EH (cell line): ENCODE measurements around the gene RNF11.
A peak's percentile ranks its signal among the peaks of the same experiment; 100 is the strongest.

ENCODE experiments used
- DNase-seq: peaks from one replicate; pipeline ENCODE4 v3.0.0-alpha.2; 2015; ENCODE audit warnings: low read depth

Gene RNF11

DNA sequence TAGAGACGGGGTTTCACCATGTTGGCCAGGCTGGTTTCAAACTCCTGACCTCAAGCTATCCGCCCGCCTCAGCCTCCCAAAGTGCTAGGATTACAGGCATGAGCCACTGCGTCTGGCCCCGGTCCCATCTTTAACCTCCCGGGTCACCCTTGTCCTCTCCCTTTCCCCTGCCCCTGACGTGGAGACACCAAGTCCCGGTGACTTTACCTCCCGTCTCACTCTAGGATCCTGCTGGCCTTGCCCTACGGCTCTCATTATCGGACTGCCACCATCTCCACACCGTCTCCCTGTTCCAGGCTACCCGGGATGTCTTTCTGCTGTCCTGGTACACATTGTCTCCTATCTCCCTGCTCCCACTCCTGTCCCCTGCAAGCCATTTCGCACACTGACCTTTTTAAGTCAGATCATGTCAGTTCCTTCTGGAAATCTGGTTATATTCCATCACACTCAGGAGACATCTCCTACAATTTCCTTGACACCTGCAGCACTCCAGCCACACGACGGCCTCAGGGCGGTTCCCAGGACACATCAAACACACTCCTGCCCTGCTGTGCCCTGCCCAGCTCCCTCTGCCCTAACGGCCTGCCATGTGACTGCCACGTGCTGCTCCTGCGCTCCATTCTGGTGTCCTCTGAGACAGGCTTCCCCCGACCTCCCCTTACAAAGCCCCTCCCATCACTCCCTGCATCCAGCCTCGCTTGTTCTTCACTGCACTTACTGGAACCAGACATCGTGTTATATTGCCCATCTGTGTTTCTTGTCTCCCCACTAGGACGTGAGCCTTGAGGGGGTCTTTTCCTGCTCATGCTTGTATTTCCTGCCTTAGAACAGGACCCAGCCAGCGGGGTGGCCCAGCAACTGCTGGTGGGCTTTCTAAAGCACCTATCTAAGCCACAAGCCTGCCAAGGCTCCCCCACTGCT is 61.6 kb downstream of the RNF11 start:
- DNase-seq = no peak

DNA sequence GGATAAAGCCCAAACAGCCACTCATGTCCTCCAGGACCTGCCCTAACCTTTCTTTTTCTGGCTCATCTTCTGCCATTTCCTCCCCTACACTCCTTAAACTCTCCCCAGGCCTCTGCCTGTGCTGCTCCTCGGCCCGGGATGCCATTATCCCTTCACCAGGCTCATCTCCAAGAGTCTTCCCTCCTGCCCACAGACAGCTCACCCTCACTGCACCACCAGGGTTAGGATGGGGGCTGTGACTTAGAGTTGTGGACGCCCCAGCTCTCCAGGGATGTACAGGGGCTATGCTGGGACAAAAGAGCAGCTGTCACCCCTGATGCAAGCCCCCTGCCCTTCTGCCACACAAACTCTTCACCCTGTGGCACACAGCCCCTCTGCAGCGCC is 62.2 kb downstream of the RNF11 start:
- no peak for DNase-seq

DNA sequence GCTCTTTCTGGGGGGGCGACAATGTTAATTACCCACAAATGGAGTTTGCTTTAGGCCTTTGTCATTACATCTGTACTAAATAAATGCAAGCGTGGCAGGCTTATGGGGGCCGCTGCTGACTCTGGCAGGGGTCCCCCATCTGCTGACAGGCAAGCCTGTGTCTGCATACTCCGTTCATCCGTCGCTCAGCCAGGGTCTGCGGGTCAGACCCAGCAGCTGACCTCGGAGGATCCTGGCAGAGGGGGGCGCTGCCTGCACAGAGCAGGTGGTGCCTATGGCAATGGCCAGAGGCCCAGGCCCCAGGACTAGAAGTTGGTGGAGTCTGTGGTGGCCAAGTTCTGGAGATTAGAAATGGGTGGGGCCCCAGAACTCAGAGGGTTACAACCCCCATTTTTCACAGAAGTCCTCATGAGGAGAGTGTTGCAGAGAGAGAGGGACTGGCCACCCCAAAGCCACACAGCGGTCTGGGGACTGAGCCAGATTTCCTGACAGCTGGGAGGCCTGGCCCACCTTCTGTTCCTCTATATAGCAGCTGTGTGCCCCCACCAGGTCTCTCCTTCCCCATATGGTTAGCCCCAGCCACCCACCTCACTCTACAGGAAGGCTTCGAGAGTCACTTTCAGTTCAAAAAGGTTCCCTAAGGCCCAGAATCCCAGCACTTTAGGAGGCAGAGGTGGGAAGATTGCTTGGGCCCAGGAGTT is 63.3 kb downstream of the RNF11 start:
- no peak for DNase-seq

DNA sequence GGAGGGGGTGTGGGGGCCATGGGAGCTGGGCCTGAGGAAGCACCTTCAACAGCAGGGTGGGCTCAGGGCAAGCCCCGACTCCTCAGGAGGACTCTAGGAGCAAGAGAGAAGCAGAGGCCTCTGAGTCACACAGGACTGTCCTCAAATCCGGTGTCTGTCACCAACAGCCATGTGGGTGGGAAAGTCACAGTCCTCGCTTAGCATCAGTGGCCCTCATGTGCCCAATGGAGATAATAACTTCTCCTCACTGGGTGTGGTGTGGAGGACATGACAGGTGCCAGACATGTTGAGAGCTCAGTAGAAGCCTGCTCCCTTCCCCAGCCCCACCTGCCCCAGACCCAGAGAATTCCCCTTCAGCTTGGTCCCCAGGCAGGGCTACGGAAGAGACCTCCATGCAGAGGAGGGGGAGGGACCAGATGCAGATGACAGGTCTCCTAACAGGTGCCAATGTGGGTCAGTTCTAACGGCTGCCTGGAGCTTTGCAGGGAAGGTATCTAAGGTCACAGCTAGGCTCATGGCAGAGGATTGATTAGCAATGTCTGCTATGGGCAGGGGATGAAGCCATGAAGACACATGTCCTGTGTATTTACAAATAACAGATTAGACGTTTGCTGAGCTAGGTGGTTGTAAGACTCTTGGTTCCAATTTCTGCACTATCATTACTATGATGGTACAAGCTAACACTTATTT is 64.1 kb downstream of the RNF11 start:
- DNase-seq = no peak

DNA sequence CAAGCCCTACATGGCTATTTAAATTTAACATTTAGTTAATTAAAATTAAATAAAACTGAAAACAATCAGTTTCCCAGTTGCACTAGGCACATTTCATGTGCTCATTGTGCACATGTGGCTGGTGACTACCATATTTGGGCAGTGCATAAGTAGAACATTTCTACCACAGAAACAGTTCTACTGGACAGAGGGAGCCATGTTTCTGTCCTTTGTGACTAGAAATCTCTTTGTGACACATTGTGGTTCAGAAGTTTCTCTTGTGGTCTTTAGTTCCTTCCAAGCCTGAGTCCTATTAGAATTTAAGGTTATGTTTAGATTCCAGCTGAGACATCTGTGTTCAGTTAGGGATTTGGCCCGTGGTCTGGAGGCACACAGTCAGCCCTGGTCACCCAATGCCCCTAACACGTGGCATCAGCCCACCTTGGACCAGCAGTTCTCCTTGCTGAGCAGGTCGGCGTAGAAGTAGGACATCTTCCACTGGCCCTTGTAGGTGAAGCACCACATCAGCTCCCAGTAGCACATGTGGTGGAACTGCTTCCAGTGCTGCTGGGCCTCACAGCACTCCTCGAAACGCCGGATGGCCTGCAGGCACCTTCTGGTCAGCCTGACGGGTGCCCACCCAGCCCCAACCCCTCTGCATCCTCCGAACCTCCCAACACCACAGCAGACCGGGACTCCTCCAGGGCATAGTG is 65.2 kb downstream of the RNF11 start:
- DNase-seq = peak; percentile 38

DNA sequence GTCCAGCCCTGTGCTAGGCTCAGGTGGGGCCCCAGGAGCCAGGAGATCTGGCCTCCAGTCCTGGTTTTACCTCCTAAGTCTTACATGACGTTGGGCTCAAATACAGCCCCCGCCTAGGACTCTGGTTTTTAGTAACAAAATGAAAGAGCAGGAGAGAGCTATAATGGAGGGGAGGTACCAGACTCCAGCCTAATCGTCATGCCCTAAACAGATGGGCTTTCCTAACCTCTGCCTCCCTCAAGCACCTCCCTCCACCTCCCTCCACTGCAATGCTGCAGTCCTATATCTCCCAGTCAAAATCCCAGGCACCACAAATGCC is 65.7 kb downstream of the RNF11 start:
- no peak for DNase-seq

DNA sequence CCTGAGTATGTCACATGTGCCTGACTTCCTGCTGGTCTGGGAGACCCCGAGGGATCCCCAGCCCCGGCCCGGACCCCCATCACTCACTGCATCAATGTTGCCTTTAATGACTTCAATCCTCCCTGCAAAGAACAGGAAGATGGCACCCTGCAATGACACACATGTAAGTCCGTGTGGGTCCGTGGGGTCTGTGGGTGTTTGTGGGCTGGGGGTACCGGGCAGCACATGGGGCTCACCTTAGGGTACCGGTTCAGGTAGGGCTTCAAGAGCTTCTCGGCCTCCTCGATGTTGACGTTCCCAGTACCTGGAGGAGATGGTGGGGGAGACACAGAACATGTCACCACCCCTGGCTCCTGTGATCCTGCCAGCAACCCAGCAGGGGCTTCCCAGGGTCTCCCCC is 66.2 kb downstream of the RNF11 start:
- no peak for DNase-seq

DNA sequence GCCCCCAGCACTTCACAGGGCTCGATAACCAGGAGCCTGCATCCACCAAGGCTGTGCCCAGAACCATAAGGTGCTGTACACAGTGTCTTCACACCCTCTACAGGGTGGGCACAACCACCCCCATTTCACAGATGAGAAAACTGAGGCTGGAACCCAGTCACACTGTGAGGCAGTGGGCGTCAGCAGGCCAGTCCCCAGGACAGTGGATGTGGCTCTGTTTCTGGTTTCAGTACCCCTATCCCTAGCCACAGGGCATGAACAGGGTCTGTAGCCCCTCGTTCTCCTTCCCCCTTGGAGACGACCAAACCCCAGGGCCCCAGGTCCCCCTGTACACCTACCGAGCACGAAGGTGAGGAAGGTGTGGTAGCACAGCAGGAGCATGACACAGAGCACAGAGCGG is 66.7 kb downstream of the RNF11 start:
- DNase-seq = no peak

DNA sequence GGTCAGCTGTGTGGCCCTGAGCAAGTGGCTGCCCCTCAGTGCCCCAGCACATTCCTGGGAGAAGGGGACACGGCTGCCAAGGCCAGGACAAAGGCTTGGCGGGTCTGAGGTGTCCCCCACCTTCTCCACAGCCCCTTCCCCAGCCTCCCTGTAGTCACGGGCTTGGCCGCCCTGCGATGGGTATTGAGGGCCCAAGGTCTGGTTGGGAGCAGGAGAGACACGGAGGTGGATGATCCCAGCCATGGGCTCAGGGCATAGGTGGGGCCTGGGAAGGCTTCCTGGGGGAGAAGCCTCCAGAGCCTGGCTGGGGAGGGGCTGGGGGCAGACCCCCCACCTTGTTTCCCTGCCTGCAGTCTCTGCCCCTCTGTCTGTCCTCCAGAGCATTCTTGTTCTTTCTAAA is 67.2 kb downstream of the RNF11 start:
- DNase-seq = no peak

DNA sequence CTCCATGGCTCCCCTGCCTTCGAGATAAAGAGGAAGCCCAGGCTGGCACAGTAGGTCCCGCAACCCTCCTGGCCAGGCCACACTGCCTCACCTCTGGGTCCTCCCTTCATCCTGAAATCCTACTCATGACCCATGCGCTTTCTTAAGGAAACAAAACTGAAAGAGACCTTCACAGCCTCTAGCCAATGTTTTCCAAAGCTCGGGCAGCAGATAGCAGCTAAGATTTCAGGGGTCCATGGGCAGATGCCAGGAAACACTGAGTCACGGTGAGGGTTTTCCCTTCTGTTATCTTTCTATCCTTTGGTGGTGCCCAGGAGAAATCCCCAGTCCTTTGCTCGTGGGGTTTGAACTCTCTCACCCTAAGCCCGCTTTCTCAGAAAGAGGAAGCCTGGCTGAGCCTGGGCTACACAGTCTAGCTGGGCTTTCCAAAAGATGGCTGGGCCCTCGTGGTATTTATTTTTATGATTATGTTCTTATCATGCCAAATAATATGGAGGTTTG is 67.7 kb downstream of the RNF11 start:
- peak; percentile 42 for DNase-seq

DNA sequence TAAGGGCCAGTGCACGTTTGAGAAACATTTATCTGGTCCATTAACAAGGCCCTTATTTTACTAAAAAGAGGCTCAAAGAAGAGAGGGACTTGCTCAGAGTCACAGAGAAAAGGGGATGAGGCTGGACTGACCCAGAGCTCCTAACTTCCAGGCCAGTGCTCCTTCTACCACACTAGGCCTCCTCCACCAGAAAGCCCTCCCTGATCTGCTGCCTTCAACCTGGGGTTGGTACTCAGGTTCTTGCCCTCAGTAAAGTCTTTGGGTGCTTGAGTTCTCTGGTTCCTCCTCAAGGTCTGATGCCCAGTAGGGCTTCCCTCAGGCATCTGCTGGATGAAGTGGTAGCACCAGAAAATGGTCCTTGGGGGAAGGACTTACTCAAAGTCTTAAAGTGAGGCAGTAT is 68.3 kb downstream of the RNF11 start:
- DNase-seq = no peak

DNA sequence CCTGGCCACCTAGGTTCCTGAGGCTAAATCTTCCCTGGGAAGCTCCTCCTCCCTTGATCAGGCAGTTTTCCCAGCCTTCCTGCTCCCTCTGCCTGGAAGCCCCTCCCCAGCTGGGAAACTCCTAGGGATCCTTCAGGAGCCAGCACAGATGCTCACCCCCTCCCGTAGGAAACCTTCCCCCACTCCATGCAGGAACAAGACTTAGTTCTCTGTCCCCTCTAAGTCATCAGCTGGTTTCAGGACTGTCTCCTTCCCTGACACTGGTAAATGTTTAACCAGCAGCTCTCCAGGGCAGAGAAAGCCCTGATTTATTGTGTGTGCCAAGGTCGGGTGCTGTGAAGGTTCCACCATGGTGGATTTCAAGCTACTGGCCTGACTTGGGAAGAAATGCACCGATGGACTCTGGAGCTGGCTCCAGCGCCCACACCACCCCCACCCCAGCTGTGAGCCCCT is 69.3 kb downstream of the RNF11 start:
- no peak for DNase-seq

DNA sequence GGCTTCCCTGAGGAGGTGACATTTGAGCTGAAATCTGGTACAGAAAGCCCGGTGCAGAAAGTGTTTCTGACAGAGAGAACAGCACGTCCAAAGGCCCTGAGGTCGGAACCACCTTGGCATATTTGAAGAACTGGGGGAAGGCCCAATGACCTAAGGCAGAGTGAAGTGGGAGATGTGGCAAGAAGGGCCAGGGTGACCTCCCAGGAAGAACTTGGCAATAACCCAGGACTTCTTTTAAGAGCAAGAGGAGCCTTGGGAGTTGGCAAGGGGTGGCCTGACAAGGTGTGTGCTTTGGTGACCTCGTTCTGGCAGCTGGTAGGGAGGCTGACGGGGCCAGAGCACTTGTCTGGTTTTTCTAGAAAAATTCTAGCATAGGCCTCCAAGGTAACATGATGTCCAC is 70.9 kb downstream of the RNF11 start:
- DNase-seq = no peak

DNA sequence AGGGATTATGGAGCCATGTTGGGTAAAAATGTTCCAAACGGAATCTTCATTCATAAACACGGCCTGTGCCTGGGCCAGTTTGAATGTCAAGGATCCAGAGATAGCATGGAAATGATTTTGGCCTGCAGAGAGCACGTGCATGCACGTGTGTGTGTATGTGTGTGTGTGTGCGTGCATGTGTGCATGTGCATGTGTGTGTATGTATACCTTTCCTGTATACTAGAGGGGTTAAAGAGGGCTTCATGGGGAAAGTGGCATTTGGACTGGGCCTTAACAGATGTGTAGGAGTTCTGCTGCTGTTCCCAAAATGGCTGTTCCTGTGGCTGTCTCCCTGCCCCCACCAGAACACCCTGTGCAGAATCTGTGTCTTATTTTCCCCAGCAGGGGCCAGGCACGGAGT is 72.6 kb downstream of the RNF11 start:
- no peak for DNase-seq

DNA sequence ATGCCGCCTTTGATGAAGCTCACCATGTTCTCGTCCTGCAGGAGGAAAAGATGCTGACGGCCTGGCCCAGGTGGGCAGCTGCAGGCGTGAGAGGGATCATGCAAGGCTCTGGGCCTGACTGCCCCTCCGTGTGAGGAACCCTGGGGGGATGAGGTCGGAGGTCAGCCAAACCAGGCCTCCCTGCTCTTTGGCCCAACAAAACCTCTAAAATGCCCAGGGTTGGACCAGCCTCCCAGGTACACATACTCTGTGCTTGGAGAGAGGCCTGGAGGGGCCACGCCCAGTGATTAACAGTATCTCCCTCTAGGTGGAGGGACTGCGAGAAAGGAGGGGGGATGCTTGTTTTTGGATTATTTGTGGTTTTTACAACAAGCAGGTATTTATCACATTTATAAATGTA is 73.2 kb downstream of the RNF11 start:
- no peak for DNase-seq

DNA sequence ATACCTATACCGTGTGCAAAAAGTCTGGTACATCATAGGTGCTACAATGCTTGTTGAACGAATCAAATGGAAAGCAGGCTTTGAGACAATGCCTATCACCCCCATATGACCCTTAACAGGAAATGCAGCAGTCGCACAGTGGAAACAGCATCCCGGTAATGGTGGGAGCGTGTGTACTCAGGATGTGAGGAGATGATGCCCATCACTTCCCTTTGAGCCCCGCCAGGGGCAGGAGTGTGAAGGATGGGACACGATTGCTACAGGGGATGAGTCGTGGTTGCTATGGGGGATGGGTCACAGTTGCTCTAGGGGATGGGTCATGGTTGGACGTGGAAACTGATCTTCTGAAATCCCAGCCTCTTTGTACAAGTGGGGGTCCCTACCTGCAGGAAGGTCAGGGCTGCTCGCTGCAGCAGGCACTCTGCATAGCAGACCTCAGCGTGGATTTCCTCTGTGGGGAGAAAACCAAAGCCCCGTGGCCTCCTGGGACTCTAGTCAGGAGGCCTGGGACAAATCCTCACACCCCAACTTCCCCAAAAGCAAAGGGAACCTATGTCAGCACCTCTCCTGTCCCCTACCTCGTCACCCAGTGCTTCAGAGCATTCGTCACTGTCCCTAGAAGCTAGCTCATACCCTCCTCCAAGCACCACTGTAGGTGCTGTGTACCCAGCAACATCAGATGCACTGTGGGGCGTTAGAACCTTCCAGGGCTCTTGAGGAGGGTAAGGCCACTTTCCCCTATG is 75.0 kb downstream of the RNF11 start:
- peak; percentile 34 for DNase-seq

DNA sequence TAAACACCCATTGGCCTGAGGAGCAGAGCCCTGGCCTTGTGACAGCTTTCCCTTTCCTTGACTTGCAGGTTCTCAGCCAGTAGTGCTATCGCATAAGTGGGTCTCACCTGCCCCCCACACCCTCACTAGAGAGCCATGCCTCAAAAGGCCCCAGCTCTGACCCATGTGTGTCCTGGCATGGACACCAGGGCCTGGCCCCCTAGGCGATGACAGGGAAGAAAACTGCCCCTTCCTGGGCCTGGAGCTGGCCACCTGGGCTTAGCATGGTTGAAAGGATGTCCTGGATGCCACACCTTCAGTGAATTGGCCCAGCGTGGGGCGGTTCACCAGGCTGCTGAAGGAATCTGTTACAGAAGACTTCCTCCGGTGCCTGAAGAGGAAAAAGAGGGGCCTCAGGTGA is 75.8 kb downstream of the RNF11 start:
- no peak for DNase-seq

DNA sequence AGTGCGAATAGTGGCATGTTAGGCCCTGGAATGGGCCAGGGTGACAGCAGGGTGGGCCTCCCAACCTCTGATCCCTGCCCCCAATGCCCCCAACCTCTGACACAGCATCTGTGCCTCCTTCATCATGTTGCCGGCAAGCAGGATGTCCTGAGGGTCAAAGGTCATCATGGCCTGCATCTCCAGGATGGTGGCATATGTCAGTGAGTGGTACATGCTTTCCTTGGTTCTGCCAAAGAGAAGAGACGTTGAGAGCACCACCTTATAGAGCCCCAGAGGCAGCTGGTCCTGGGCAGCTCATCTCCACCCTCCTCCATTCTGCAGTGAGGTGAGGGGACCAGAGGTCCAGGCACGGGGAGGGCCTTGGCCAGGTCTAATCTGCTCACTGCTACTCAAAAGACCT is 76.6 kb downstream of the RNF11 start:
- no peak for DNase-seq

DNA sequence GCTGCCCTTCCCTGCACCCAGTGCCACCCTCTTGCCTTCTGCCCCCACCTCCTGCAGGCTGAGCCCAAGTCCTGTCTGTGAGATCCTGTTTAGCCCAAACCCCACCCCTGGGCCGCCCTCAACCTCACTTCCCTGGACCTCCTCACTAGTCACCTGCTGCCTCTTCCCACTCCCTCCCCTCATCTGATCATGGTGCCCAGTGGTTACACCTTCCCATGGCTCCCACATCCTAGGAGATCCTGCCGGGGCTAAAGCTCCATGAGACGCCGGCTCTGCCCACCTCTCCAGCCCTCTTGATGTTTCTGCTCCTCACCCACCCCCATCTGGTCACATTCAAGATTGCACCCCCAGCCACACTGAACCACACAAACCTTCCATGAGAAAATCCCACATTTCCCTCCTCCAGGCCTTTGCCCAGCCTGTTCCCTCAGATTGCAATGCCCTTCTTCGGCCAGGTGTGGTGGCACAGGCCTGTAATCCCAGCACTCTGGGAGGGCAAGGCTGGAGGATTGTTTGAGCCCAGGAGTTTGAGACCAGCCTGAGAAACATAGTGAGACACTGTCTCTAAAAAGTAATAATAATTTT is 77.3 kb downstream of the RNF11 start:
- no peak for DNase-seq

DNA sequence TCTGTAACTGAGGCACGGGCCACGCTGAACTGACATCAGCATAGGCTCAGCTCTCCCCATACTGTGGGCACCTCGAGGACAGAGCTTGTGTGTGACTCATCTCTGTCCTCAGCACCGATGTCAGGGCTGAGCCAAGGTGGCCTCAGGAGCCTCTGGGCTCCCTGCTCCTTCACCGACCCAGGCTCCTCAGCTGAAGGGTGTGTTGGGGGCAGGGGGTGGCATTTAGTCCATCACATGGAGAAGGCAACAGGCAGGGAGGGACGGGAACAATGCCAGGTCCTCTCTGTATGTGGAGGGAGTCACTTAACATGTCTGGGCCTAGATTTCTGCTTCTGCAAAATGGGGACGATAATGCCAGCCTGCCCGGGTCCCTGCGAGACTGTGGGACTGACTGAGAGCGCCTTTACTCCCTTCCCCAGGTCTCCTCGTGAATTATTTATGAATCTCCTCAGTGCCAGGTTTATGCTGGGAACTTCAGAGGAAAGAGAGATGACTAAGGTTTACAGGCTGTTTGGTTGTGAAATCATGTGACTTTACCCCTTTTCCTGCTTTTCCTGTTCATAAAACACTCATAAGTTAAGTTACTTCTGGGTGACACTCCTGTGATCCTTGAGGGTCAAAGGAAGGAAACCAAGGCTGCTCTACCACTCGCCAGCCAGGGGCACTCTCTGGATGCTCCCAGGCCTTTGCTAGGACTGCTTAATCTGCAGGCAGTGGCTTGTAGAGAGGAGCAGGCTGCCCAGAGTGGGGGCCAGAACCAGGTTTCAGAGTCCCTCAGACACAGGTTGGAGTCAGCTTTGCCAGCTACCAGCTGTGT is 78.1 kb downstream of the RNF11 start:
- peak; percentile 80 for DNase-seq
